ENCODE measurements around the gene BMP8A.
"Not testable (repeated sequence)": the region's sequence is repeated elsewhere in the genome, so short reads cannot be mapped to it uniquely, and the experiment has no call there.

BMP8A gene

DNA sequence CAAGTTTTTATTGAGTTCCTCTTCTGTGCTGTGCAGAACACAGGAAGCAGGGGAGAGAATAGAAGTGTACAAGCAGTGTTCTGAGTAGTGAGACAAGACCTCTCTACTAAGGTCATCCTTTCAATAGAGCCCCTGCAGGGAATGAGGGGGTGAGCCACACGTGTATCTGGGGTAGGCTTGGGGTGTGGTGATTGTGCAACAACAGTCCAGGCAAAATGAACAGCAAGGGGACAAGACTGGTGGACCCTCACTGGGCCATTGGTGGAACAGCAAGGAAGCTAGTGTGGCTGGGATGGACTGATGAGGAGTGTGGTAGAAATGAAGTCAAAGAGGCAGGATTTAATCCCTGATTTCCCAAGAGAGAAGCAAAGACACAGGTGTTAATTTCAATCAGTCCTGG, 8.2 kb upstream of the BMP8A start:
- no peak for DNase-seq (ENCODE audit: low spot score)

DNA sequence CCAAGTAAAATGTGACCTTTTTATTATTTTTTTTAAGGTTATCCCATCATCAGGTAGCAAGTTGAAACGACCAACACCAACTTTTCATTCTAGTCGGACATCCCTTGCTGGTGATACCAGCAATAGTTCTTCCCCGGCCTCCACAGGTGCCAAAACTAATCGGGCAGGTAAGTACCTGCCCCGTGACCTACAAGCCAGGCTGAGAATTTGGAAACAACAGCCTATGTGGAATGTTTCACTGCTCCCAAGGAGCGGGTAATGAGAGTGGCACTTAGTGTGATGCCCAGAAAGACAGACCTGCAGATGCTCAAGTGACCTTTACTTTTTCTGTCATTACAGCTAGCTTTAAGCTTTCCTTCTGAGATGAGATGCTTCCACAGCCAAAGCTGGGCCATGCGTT, 6.9 kb upstream of the BMP8A start:
- no peak for DNase-seq (ENCODE audit: low spot score)

DNA sequence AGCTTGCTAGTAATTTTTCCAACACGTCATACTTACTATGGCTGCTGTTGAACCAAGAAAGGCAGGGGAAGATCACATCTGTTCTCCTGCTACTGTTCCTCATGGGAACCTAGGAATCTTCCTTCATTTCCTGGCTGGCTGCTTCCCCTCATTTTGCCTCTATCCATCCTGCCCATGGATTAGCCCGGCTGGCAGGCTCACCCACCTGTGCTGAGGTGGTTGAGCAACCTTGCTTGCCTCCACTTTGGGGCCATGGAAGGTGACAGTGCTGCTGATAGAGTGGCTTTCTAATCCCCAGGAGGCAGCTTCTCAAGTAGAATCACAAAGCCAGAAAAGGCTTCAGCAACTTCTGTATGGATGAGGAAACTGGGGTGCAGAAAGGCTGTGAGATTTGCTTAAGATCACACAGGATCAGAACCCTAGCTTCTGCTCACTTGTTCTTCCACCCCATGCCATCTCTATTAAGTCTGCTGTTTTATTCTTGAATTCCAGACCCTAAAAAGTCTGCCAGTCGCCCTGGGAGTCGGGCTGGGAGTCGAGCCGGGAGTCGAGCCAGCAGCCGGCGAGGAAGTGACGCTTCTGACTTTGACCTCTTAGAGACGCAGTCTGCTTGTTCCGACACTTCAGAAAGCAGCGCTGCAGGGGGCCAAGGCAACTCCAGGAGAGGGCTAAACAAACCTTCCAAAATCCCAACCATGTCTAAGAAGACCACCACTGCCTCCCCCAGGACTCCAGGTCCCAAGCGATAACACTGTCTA, 6.2 kb upstream of the BMP8A start:
- DNase-seq (ENCODE audit: low spot score): no peak

DNA sequence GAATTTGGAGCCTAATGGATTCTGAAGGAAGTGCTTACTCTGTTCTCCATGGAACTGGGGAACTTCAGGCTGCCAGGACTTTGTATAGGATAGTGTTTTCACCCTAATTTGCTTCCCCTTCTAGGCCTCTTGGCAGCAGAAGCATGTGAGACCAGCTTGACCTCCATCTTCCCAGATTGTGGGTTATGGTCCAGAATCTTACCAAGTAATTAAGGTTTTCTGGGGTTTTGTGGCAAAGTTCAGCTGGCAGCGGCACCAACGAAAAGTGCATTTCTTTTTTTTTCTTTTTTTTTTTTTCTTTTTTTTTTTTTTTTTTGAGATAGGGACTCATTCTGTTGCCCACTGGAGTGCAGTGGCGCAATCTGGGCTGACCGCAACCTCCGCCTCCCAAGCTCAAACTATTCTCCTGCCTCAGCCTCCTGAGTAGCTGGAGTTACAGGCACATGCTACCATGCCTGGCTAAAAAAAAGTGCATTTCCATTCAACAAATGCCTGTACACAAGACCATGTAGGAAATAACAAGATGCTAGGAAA, 3.4 kb upstream of the BMP8A start:
- no peak for DNase-seq (ENCODE audit: low spot score)

DNA sequence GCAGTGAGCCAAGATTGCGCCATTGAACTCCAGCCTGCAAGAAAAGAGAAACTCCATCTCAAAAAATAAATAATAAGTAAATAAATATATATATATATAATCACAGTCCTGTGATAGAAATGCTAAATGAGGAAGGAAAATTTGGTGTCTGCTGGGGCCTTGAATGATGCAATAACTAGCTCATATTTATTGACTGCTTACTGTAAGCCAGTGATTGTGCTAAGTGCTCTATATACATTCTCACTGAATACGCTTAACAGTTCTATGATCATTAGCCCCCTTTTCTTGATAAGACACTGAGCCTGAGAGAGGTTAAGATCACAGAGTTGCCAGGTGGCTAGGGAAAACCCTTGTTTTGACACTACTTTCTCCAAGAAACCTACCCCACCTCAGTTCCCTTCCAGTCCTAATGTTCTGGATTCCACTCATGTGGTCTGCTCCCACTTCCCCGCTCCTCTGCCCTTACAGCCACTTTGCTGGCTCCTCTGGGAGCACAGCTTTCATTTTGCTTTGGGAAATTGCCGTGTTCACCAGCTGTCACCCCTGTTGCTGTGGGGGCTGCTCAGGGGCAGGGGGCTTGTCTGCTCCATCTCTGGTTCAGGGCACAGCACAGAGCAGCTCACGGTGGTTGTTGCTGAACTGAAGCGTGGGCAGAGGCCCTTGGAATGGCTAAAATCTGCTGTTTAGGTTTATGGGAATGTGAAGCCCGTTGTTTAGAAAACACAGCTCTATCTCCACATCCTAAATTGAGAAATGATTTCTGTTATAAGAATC, 2.5 kb upstream of the BMP8A start:
- no peak for DNase-seq (ENCODE audit: low spot score)

DNA sequence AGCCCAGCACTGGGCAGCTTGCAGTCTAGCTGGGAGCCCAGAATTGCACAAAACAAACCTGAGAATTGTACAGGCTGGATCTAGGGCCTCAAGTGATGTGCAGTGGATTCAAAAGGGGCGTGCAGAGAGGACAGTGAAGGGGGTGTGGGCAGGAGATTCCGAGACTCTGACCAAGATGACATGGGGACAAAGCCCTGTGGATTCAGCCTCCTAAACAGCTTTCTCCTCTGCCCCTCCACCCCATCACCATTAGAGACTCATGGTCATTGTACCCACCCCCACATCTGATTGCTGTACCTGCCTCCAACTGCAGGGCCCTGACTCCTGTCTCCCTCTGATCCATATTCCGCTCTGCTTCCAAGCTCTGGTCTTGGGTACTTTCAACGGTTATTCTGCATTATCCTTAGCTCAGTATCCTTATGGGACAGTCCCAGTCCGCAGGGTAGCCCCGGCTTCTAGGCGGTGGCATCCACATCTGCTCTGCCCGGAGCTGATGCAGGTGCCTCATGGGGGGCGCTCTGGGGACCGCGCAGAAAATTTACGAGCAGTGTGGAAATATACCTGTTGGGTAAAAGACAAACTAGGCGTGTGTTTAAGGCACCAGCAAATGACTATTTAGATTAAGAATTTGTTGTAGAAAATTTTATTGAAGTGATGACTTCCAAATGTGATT, 1.7 kb upstream of the BMP8A start:
- no peak for DNase-seq (ENCODE audit: low spot score)

DNA sequence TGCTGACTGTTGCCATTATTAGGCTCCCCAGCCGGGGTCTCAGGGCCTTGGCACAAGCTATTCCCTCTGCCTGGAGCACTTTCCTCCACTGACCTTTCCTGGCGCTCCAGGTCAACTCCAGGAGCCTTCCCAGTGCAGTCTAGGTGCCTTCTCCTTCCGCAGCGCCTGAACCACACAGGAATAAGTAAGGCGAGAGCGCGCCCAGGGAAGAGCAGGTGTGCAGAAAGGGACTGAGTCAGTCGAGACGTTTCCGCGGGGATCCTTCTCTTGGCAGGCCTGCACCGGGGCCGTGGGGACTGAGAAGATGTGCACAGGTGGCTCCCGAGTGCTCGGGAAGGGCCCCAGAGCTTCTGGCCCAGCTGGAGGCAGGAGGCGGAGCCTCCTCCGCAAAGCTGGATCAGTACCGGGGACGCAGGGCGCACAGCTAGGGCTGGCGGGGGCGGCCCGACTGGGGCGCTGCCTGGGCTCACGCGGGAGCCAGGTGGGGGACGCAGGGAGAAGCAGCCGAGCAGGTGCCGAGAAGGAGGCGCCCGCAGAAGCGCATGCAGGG, 765 bp upstream of the BMP8A start:
- no peak for DNase-seq (ENCODE audit: low spot score)

DNA sequence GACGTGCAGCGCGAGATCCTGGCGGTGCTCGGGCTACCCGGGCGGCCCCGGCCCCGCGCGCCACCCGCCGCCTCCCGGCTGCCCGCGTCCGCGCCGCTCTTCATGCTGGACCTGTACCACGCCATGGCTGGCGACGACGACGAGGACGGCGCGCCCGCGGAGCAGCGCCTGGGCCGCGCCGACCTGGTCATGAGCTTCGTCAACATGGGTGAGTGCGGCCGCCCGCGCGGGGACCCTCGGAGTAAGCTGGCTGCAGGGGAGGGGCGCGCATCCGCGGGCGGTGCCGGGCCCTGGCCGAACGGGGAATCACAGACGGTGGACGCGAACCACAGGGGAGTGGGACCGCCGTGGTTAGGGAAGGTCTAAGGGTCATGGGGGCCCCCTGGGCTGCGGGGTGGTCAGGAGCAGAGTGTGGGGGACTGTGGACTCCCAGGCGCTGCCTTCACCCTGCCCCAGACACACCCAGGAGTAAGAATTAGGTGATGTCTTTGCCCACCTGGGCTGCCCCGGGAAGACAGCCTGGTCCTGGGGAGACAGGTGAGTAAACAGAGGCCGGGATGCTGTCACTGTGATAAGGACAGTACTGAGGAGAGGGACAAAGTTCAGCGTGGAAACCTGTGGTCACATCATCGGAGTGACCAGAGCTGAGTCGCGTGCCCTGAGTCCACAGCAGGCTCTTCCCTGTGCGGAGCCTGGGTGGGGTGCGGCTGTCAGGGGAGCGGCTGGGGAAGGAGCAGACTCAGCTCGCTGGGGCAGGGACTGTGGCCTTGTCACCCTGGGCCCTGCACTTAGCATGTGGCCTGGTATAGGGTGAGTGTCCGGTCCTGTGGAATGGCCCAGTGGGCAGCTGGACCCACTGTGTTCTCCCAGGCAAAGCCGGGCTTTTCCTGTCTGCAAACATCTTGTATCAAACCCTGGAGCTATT, 944 bp downstream of the BMP8A start:
- not testable (repeated sequence) for DNase-seq (ENCODE audit: low spot score)

DNA sequence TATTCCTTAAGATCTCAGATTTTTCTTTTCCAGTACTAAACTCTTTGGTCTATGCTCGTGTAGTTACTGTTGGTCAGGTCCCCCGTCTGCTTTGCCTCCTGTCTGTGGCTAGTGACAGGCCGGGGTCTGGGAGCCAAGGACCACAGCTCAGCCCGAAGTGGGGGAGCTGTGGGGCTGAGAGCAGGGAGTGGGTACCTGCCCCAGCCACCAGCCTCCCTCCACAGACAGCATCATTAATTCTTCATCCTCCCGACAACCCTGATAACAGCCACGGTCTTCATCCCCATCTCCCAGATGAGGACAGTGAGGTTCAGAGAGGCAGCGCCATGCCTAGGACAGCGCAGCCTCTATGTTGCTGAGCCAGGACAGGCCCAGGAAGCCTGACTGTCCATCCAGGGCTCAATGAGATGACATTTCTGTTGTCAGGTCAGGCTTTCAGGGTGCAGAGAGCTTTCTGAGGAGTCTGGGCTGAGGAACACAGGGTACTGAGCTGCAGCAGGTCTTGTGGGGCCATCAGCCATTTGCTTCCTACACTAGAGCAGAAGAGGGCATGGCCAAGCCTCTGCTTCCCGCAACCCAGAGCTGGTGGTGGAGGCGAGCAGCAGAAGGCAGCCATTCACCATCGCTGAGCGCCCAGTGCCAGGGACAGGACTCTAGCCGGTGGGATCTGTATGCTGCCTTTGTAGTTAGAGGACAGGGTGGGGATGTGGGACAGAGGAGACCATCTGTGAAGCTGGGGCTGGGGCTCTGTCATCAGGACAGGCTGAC, 1.8 kb downstream of the BMP8A start:
- not testable (repeated sequence) for DNase-seq (ENCODE audit: low spot score)

DNA sequence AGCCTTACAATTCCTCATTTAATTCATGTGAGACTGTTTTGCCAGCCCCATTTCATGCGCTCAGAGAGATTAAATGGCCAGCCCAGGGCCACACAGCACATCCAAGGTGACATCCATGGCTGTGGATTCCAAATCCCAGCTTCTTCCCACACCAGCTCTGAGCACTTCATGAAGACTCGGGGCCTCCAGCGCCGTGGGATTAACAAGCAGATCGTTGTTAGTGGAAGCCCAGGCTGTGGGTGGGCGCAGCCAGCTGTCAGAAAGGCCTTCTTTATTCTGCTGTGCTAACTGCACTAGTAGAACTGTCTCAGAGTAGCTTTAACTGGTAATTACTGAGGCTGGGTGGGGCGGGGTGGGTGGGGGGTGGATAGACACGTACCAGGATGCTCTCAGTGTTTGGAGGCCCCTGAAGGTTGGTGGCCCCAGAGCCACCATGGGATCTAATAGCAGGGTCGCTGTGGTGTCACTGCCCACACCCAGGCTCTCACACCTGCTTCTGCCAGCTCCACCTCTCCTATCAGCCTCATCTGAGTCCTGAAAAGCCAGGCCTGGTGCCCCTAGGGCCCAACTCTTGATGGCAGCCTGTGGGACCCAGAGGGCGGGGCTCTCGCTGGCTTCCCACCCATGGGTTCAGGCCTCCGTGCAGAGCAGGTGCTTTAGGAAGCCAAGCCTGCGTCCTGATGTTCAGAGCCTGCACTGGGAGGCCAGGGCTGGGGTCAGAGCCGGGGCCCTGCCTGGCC, 3.4 kb downstream of the BMP8A start:
- DNase-seq (ENCODE audit: low spot score): no peak

DNA sequence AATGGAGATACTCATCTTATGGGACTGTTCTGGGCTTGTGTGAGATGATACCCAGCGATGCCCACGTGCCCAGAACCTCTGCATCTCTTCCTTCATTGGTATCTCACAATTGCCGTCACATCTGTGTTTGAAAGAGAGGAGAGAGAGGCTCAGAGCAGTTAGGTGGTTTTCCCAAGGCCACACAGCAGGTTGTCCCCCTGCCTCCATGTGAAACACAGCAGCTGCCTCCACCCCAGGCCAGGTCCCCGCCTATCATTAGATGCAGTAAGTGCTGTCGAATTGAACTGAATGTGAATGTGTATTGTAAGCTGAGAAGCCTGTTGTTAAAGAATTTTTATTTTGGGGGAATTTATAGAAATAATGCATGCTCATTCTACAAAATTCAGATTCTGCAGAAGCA, 5.1 kb downstream of the BMP8A start:
- not testable (repeated sequence) for DNase-seq (ENCODE audit: low spot score)

DNA sequence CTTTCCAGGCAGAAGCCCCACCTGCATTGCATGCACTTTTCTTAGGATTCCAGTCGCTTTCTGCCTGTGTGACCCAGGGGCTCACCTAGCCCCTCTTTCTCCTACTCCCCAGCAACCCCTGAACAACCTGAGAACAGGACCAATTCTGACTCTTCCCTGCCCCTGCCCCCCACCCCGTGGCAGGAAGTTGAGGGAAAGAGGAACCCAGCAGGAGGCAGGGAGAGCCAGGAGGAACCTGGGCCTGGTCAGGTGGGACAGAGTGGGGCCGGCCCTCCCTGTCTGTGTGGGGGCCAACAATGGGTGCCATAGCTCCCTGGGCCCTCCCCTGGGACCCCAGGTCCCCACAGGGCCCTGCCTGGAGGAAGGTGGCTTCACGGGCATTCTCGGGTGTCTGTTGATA, 6.1 kb downstream of the BMP8A start:
- no peak for DNase-seq (ENCODE audit: low spot score)

DNA sequence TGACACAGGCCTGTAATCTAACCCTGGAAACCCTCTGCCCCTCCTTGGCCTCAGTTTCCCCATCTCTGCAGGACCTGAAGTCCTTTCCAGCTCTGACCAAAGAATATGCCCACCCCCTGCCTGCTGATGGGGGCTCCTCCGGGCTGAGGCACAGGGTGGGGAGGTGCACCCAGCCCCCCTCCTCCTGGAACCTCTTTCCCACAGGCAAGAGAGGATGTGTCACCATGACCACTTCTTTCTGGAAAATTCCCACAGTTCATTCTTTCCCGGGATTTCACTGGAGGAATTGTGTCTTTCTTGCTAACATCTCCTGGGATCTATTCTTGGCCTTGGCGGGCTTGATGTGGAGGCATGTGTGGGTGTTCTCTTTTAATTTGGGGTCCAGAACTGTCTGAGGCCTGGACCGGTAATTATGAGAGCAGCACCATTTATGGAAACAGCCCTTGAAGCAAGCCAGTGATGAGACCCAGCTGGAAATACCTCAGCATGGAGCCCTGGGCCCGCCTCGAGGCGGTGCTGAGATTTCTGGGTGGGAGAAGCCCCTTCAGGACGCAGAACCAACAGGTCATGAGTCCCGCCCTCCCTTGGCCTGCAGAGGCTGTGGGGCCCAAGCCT, 6.8 kb downstream of the BMP8A start:
- DNase-seq (ENCODE audit: low spot score): not testable (repeated sequence)

DNA sequence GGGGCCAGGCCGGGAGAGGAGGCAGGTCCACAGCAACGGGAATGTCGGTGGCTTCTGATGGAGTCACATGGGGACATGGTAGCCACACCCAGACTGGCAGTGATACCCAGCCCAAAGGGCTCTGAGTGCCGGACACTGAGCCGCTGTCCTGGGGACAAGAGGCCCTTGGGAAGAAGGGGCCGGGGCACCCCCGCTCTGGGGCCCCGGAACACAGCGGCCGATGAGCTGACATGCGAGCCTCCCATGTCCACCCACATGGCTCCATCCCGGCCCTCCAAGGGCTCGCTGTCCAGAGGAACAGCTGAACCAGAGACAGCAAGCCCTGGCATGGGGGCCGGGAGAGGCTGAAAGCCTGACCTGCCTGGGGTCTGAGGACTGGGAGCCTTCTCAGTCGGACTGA, 7.4 kb downstream of the BMP8A start:
- not testable (repeated sequence) for DNase-seq (ENCODE audit: low spot score)

DNA sequence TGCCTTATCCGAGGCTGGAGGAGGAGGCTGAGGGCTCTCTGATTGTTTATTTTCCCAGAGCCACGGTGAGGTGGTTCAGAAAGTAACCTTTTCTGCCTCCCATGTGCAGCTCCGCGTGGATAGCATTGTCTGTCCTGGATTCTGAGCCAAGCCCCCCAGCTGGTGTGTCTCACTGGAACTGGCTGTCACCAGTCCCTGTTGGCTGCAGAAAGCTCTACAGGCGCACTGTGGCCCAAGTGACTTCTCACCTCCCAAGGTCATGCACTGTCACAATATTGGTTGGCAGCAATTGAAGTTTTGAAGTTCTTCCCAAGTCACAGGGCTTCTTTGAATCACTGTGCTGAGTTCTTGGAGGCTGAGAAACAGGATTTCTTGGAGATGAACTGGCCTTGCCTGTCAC, 8.2 kb downstream of the BMP8A start:
- no peak for DNase-seq (ENCODE audit: low spot score)

DNA sequence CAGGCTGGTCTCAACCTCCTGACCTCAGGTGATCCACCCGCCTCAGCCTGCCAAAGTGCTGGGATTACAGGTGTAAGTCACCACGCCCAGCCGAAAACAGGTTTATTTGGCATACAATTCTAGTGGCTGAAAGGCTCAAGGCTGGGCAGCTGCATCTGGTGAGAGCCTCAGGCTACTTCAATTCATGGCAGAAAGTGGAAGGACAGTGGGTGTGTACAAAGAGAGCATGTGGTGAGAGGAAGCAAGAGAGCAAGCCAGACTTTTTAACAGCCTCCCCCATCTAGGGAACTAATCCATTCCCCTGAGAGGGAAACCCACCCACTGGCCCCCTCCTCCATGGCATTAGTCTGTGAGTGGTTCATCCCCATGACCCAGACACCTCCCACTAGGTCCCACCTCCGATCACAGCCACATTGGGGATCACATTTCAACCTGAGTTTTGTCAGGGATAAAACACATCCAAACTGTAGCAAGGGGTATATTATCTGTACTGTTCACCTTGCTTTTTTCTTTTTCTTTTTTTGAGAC, 9.5 kb downstream of the BMP8A start:
- no peak for DNase-seq (ENCODE audit: low spot score)

DNA sequence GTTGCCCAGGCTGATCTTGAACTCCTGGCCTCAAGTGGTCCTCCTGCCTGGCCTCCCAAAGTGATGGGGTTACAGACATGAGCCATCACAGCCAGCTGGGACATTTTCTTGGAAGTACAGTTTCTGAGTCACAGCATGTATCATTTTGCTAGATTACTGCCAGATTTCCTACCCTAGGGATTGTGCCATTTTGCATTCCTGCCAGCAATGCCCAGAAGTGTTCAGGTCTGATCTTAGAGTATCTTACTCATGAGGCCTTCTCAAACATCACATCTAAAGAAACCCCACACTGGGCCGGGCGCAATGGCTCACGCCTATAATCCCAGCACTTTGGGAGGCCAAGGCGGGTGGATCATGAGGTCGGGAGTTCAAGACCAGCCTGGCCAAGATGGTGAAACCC, 10.2 kb downstream of the BMP8A start:
- DNase-seq (ENCODE audit: low spot score): no peak

DNA sequence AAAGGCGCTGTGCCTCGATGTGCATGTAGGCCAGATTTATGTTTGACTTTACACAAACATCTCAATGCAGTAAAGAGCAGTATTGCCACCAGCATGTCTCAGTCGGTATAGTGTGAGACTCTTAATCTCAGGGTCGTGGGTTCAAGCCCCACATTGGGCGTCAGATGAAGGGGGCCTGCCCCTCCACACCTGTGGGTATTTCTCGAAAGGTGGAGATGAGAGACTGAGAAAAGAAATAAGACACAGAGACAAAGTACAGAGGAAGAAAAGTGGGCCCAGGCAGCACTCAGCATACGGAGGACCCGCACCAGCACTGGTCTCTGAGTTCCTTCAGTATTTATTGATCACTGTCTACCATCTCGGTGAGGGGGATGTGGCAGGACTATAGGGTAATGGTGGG, 13.0 kb downstream of the BMP8A start:
- not testable (repeated sequence) for DNase-seq (ENCODE audit: low spot score)

DNA sequence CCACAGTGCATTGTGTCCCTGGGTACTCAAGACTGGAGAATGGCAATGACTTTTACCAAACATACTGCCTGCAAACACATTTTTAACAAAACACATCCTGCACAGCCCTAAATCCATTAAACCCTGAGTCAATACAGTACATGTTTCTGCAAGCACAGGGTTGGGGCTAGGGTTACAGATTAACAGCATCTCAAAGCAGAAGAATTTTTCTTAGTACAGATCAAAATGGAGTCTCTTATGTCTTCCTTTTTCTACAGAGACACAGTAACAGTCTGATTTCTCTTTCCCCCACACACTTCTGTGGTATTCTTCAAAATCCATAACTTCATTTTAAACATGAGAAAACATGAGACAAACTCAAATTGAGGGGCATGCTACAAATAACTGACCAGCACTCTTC, 13.9 kb downstream of the BMP8A start:
- no peak for DNase-seq (ENCODE audit: low spot score)
